Measurements from ENCODE around the gene FER1L5.

The FER1L5 gene

GRCh38 chr2:96693286-96694200 is 51.0 kb downstream of the FER1L5 start:
- H3K9me2 ChIP-seq (replicated peaks; ENCODE audit: control insufficient read depth, low read length), result no peaks in the 10 kb centered on the region
- H3F3A ChIP-seq (ENCODE audit: control insufficient read depth, insufficient read depth), result no peaks in the 10 kb centered on the region
- H3K4me3 ChIP-seq (ENCODE audit: low read length), result no peak overlapping the region
- no peaks in the 10 kb centered on the region for H3K27me3 ChIP-seq (ENCODE audit: control insufficient read depth, low read length)
- H3K36me3 ChIP-seq (ENCODE audit: control insufficient read depth, low read length), result no peaks in the 10 kb centered on the region
- H3K27ac ChIP-seq (ENCODE audit: low read depth, low read length), result no peak overlapping the region
- H3K4me1 ChIP-seq (ENCODE audit: control insufficient read depth, low read length), result no peaks in the 10 kb centered on the region
- H3K9me3 ChIP-seq (ENCODE audit: control insufficient read depth, insufficient read depth, low read length), result no peaks in the 10 kb centered on the region
- no peaks in the 10 kb centered on the region for H3K79me2 ChIP-seq (ENCODE audit: control insufficient read depth, low read length)
- no peaks in the 10 kb centered on the region for H4K20me1 ChIP-seq (ENCODE audit: control insufficient read depth, insufficient read depth, low read depth, low read length)
- H3K4me2 ChIP-seq (ENCODE audit: low read length), result no peak overlapping the region
- no peak for TF ChIP-seq EZH2phosphoT487 (IDR thresholded peaks at IDR 0.05; ENCODE audit: borderline replicate concordance, low read length)
- TF ChIP-seq, protein P1, sequence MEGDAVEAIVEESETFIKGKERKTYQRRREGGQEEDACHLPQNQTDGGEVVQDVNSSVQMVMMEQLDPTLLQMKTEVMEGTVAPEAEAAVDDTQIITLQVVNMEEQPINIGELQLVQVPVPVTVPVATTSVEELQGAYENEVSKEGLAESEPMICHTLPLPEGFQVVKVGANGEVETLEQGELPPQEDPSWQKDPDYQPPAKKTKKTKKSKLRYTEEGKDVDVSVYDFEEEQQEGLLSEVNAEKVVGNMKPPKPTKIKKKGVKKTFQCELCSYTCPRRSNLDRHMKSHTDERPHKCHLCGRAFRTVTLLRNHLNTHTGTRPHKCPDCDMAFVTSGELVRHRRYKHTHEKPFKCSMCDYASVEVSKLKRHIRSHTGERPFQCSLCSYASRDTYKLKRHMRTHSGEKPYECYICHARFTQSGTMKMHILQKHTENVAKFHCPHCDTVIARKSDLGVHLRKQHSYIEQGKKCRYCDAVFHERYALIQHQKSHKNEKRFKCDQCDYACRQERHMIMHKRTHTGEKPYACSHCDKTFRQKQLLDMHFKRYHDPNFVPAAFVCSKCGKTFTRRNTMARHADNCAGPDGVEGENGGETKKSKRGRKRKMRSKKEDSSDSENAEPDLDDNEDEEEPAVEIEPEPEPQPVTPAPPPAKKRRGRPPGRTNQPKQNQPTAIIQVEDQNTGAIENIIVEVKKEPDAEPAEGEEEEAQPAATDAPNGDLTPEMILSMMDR (IDR thresholded peaks at IDR 0.05; ENCODE audit: low read depth, low read length, poor library complexity, severe bottlenecking), result no peak

DNA sequence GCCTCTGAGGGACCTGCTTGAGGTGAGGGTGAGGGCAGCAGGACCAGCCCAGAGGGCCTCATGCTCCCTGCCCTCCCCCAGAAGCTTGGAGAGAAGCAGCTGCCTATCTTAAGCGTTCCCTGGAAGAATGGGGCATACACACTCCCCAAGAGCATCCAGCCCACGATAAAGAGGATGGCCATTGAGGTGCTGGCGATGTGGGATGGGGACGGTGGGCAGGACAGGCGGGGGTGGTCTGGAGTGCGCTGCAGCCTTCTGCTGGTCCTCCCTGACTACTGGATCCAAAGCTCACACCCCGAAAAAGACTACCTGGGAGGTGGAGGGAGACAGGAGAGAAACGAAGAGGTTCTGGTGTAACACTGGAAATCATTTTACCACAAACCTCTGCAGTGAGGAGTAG is 51.7 kb downstream of the FER1L5 start:
- Histone ChIP-seq H4K20me1 (ENCODE audit: control insufficient read depth, insufficient read depth, low read depth, low read length) (no peaks in the 10 kb centered on the region), H3F3A (ENCODE audit: control insufficient read depth, insufficient read depth) (no peaks in the 10 kb centered on the region), H3K27ac (ENCODE audit: low read depth, low read length) (no peak overlapping the region), H3K36me3 (ENCODE audit: control insufficient read depth, low read length) (no peaks in the 10 kb centered on the region), H3K4me1 (ENCODE audit: control insufficient read depth, low read length) (no peaks in the 10 kb centered on the region), H3K4me3 (ENCODE audit: low read length) (no peak overlapping the region), H3K9me2 (replicated peaks; ENCODE audit: control insufficient read depth, low read length) (no peaks in the 10 kb centered on the region), H3K79me2 (ENCODE audit: control insufficient read depth, low read length) (no peaks in the 10 kb centered on the region), H3K4me2 (ENCODE audit: low read length) (no peak overlapping the region), H3K9me3 (ENCODE audit: control insufficient read depth, insufficient read depth, low read length) (no peaks in the 10 kb centered on the region), H3K27me3 (ENCODE audit: control insufficient read depth, low read length) (no peaks in the 10 kb centered on the region)
- TF ChIP-seq, protein P1 (IDR thresholded peaks at IDR 0.05; ENCODE audit: low read depth, low read length, poor library complexity, severe bottlenecking), result no peak
- TF ChIP-seq EZH2phosphoT487 (IDR thresholded peaks at IDR 0.05; ENCODE audit: borderline replicate concordance, low read length), result no peak

- Histone ChIP-seq H3K27ac (ENCODE audit: low read depth, low read length) (no peak overlapping the region), H3K9me3 (ENCODE audit: control insufficient read depth, insufficient read depth, low read length) (no peaks in the 10 kb centered on the region), H3K27me3 (ENCODE audit: control insufficient read depth, low read length) (no peaks in the 10 kb centered on the region), H3K4me1 (ENCODE audit: control insufficient read depth, low read length) (no peaks in the 10 kb centered on the region), H3K4me2 (ENCODE audit: low read length) (no peak overlapping the region), H3K4me3 (ENCODE audit: low read length) (no peak overlapping the region), H3K36me3 (ENCODE audit: control insufficient read depth, low read length) (no peaks in the 10 kb centered on the region), H4K20me1 (ENCODE audit: control insufficient read depth, insufficient read depth, low read depth, low read length) (no peaks in the 10 kb centered on the region), H3F3A (ENCODE audit: control insufficient read depth, insufficient read depth) (no peaks in the 10 kb centered on the region), H3K9me2 (replicated peaks; ENCODE audit: control insufficient read depth, low read length) (no peaks in the 10 kb centered on the region), H3K79me2 (ENCODE audit: control insufficient read depth, low read length) (no peaks in the 10 kb centered on the region)
- TF ChIP-seq EZH2phosphoT487 (IDR thresholded peaks at IDR 0.05; ENCODE audit: borderline replicate concordance, low read length), result no peak
- TF ChIP-seq, protein P1 (IDR thresholded peaks at IDR 0.05; ENCODE audit: low read depth, low read length, poor library complexity, severe bottlenecking), result no peak
Observed at GRCh38 chr2:96694816-96695455, 52.4 kb downstream of the FER1L5 start.
